Measurements from ENCODE around the gene ACTR3C. TPM values are rescaled to one million over a fixed set of nuclear protein-coding genes. Genes with fewer than 3 reads are reported as not detected.
"Not testable (repeated sequence)": the region's sequence is repeated elsewhere in the genome, so short reads cannot be mapped to it uniquely, and the experiment has no call there.

The ACTR3C gene
- total RNA-seq, 5 donors from 2014 or later (not counting 1 experiment from before 2014, with no cell fraction given), result 9.2 to 14.6 (median 12.4) TPM

GRCh38 chr7:150247745-150248144 is 75.6 kb downstream of the ACTR3C start:
- H3K27me3 Mint-ChIP-seq; POLR2A ChIA-PET; H3K27ac Mint-ChIP-seq; H3K4me1 ChIP-seq (ENCODE audit: control insufficient read depth in 1 of 2, extremely low read depth in 1 of 2, insufficient read depth in 2 of 2, low read length in 2 of 2); H3K9me3 ChIP-seq; DNase-seq; H3K27me3 ChIP-seq (replicated peaks in 1 of 2; ENCODE audit: control insufficient read depth in 2 of 2, extremely low read depth in 1 of 2, insufficient read depth in 2 of 2, low read length in 1 of 2); ATAC-seq (replicated peaks in 1 of 4); H3K9me3 Mint-ChIP-seq; H3K4me3 Mint-ChIP-seq; CTCF ChIA-PET; H3K36me3 ChIP-seq (ENCODE audit: control insufficient read depth in 2 of 2, extremely low read depth in 1 of 2, insufficient read depth in 1 of 2, low read length in 1 of 2); H3K36me3 Mint-ChIP-seq; H3K27ac ChIP-seq (ENCODE audit: low read length); H3K4me1 Mint-ChIP-seq; H3K4me3 ChIP-seq (ENCODE audit: control insufficient read depth in 1 of 2, extremely low read depth in 1 of 2, low read length in 1 of 2): not testable (repeated sequence)
- 80% methylated on average over 1 of the region's 3 CpGs for WGBS (ENCODE audit: insufficient coverage)

DNA sequence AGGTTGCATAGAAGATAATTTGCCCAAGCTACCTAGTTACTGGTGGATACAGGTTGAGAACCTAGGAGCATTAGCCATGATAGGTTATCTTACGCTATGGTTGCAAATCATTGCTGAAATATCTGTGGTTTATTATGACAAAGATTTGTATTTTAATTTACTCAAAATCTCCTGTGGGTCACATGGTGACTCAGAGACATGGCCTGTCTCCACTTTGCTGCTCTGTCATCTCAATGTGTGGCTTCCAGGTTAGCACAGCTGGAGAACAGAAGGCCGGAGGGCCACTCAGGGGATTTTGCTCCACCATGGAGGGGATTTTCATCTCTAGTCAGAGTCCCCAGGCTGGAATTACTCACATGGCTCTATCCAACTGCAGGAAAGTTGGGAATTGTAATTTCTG is 78.1 kb downstream of the ACTR3C start:
- H3K4me3 ChIP-seq (ENCODE audit: control insufficient read depth in 1 of 2, extremely low read depth in 1 of 2, low read length in 1 of 2); POLR2A ChIA-PET; H3K27me3 Mint-ChIP-seq; H3K4me1 ChIP-seq (ENCODE audit: control insufficient read depth in 1 of 2, extremely low read depth in 1 of 2, insufficient read depth in 2 of 2, low read length in 2 of 2); H3K27ac ChIP-seq (ENCODE audit: low read length); ATAC-seq (replicated peaks in 1 of 4); H3K9me3 ChIP-seq; H3K27ac Mint-ChIP-seq; H3K36me3 Mint-ChIP-seq; H3K27me3 ChIP-seq (replicated peaks in 1 of 2; ENCODE audit: control insufficient read depth in 2 of 2, extremely low read depth in 1 of 2, insufficient read depth in 2 of 2, low read length in 1 of 2); H3K36me3 ChIP-seq (ENCODE audit: control insufficient read depth in 2 of 2, extremely low read depth in 1 of 2, insufficient read depth in 1 of 2, low read length in 1 of 2); H3K4me1 Mint-ChIP-seq; CTCF ChIA-PET; DNase-seq; H3K4me3 Mint-ChIP-seq; H3K9me3 Mint-ChIP-seq: not testable (repeated sequence)
- WGBS (ENCODE audit: insufficient coverage), result no CpG with 5 or more reads among the region's 2 CpGs

DNA sequence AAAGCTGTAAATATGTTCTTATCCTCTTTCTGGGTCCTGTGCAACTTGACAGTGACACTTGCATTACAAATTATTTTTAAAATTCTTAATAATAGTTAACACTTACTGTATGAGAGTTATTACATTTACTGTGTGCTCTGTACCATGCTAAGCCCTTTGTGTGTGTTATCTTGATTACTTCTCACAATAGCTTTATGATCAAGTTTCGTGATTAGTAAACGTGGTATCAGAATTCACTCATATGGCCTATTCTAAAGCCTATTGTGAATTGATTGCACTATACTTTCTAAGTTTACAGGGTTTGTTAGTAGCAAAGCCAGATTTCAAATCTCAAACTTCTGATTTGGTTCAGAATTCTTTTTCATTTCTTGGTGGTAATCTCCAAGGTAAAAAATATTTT is 80.4 kb downstream of the ACTR3C start:
- H3K4me3 ChIP-seq (ENCODE audit: control insufficient read depth in 1 of 2, extremely low read depth in 1 of 2, low read length in 1 of 2); H3K36me3 ChIP-seq (ENCODE audit: control insufficient read depth in 2 of 2, extremely low read depth in 1 of 2, insufficient read depth in 1 of 2, low read length in 1 of 2); ATAC-seq (replicated peaks in 1 of 4); H3K27me3 ChIP-seq (replicated peaks in 1 of 2; ENCODE audit: control insufficient read depth in 2 of 2, extremely low read depth in 1 of 2, insufficient read depth in 2 of 2, low read length in 1 of 2); H3K27me3 Mint-ChIP-seq; H3K4me1 Mint-ChIP-seq; H3K36me3 Mint-ChIP-seq; CTCF ChIA-PET; H3K4me3 Mint-ChIP-seq; POLR2A ChIA-PET; H3K27ac ChIP-seq (ENCODE audit: low read length); H3K4me1 ChIP-seq (ENCODE audit: control insufficient read depth in 1 of 2, extremely low read depth in 1 of 2, insufficient read depth in 2 of 2, low read length in 2 of 2); H3K9me3 Mint-ChIP-seq; H3K9me3 ChIP-seq; H3K27ac Mint-ChIP-seq; DNase-seq: not testable (repeated sequence)
- no CpG with 5 or more reads among the region's 2 CpGs for WGBS (ENCODE audit: insufficient coverage)

GRCh38 chr7:150225444-150225843 is 97.9 kb downstream of the ACTR3C start:
- CTCF ChIA-PET; H3K4me3 ChIP-seq (ENCODE audit: control insufficient read depth in 1 of 2, extremely low read depth in 1 of 2, low read length in 1 of 2); DNase-seq; ATAC-seq (replicated peaks in 1 of 4); H3K4me1 ChIP-seq (ENCODE audit: control insufficient read depth in 1 of 2, extremely low read depth in 1 of 2, insufficient read depth in 2 of 2, low read length in 2 of 2); H3K9me3 ChIP-seq; H3K4me1 Mint-ChIP-seq; H3K36me3 Mint-ChIP-seq; POLR2A ChIA-PET; H3K27ac Mint-ChIP-seq; H3K27ac ChIP-seq (ENCODE audit: low read length); H3K36me3 ChIP-seq (ENCODE audit: control insufficient read depth in 2 of 2, extremely low read depth in 1 of 2, insufficient read depth in 1 of 2, low read length in 1 of 2); H3K4me3 Mint-ChIP-seq: not testable (repeated sequence)
- peaks cover 0 to 10% of the 10 kb centered on the region in 2 experiments for H3K27me3 ChIP-seq (replicated peaks in 1 of 2; ENCODE audit: control insufficient read depth in 2 of 2, extremely low read depth in 1 of 2, insufficient read depth in 2 of 2, low read length in 1 of 2)
- Mint-ChIP-seq H3K27me3 (peaks cover 12 to 16% of the 10 kb centered on the region in 2 donors), H3K9me3 (peaks cover 0 to 10% (median 10%) of the 10 kb centered on the region in 3 donors)
- no CpG with 5 or more reads among the region's 3 CpGs for WGBS (ENCODE audit: insufficient coverage)

GRCh38 chr7:150222083-150222972 is 101.0 kb downstream of the ACTR3C start:
- WGBS (ENCODE audit: insufficient coverage), result 100% methylated on average over 1 of the region's 11 CpGs

DNA sequence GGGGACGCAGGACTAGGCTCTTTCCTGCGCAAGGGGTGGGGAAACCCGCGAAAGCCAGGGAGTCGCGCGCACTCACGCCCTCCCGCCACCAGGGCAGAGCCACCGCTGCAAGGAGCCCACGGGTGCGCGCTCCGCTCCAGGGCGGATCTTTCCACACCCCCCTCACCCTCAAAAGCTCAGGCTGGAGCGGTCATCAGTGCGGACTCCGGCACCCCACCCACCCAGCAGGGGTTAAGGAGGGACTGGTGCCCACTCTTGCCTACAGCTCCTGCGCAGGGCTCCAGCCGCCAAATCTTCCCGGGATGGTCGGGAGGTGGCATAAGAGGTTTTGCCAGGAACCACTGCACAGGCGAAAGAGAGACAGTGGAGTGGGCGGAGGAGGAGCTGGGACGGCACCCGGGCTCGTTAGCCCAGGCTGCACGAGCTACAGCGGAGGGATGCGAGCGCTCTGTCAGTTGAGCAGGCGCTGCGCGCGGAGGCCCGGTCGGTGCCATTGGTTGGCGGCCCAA is 102.6 kb downstream of the ACTR3C start:
- Mint-ChIP-seq H3K9me3 (peaks cover 0 to 10% (median 10%) of the 10 kb centered on the region in 3 donors), H3K27me3 (peaks cover 15 to 19% of the 10 kb centered on the region in 2 donors), H3K4me3 (peak overlapping the region in 1 of 3 donors; percentile 7)
- H3K4me1 Mint-ChIP-seq; CTCF ChIA-PET; DNase-seq; H3K9me3 ChIP-seq; H3K36me3 Mint-ChIP-seq; H3K36me3 ChIP-seq (ENCODE audit: control insufficient read depth in 2 of 2, extremely low read depth in 1 of 2, insufficient read depth in 1 of 2, low read length in 1 of 2); ATAC-seq (replicated peaks in 1 of 4); H3K4me1 ChIP-seq (ENCODE audit: control insufficient read depth in 1 of 2, extremely low read depth in 1 of 2, insufficient read depth in 2 of 2, low read length in 2 of 2); H3K27ac ChIP-seq (ENCODE audit: low read length); POLR2A ChIA-PET; H3K4me3 ChIP-seq (ENCODE audit: control insufficient read depth in 1 of 2, extremely low read depth in 1 of 2, low read length in 1 of 2); H3K27ac Mint-ChIP-seq: not testable (repeated sequence)
- 14% methylated on average over 14 of the region's 38 CpGs for WGBS (ENCODE audit: insufficient coverage)
- H3K27me3 ChIP-seq (replicated peaks in 1 of 2; ENCODE audit: control insufficient read depth in 2 of 2, extremely low read depth in 1 of 2, insufficient read depth in 2 of 2, low read length in 1 of 2), result peaks cover 0 to 17% of the 10 kb centered on the region in 2 experiments

More at GRCh38 chr7:150222083-150222972, 101.0 kb downstream of the ACTR3C start:
- peaks cover 0 to 17% of the 10 kb centered on the region in 2 experiments for H3K27me3 ChIP-seq (replicated peaks in 1 of 2; ENCODE audit: control insufficient read depth in 2 of 2, extremely low read depth in 1 of 2, insufficient read depth in 2 of 2, low read length in 1 of 2)
- H3K9me3 Mint-ChIP-seq, result peaks cover 0 to 10% (median 10%) of the 10 kb centered on the region in 3 donors
- peak overlapping the region in 1 of 3 donors; percentile 28 for H3K4me3 Mint-ChIP-seq
- H3K4me1 ChIP-seq (ENCODE audit: control insufficient read depth in 1 of 2, extremely low read depth in 1 of 2, insufficient read depth in 2 of 2, low read length in 2 of 2); H3K36me3 ChIP-seq (ENCODE audit: control insufficient read depth in 2 of 2, extremely low read depth in 1 of 2, insufficient read depth in 1 of 2, low read length in 1 of 2); ATAC-seq (replicated peaks in 1 of 4); H3K36me3 Mint-ChIP-seq; POLR2A ChIA-PET; H3K4me1 Mint-ChIP-seq; DNase-seq; CTCF ChIA-PET; H3K9me3 ChIP-seq; H3K27ac ChIP-seq (ENCODE audit: low read length); H3K4me3 ChIP-seq (ENCODE audit: control insufficient read depth in 1 of 2, extremely low read depth in 1 of 2, low read length in 1 of 2): not testable (repeated sequence)
- H3K27me3 Mint-ChIP-seq, result peaks cover 15 to 19% of the 10 kb centered on the region in 2 donors
- peak overlapping the region in 1 of 2 donors; percentile 13 for H3K27ac Mint-ChIP-seq

Measured in T-cell (primary cell).